GM18508 (cell line): ENCODE data around the gene FAM240A.

Experiments used
- ATAC-seq: cut with Tn5 transposase; IDR thresholded peaks from one replicate; pipeline ENCODE4 v1.9.1; 2021; ENCODE audit warnings: moderate number of reproducible peaks; ENCODE audit not compliant: insufficient read depth, unreplicated experiment

The FAM240A gene

DNA sequence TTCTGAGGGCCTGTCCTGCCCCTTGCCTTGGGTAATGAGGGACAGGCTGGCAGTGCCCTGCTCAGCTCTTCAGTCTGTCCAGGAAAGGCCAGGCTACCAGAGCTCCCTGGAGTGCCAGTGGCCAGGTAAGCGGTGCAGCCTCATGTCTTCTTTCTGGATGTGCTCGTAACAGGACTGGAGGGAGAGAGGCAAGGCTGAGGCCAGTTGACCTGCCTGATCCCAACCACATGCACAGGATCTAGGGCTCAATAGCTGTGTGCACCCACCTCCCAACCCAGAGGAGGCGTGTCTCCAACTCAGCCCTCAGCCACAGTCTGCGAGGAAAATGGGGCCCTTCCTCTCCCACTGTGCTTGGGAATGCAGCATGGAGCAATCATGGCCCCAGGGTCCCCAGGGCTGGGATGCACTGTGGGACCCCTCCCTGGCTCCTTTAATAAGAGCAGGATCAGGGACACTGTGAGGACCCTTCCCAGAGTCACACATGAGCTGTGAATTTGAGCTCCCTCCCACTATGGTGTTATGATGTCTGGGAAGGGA is 58.6 kb downstream of the FAM240A start:
- no peak for ATAC-seq

DNA sequence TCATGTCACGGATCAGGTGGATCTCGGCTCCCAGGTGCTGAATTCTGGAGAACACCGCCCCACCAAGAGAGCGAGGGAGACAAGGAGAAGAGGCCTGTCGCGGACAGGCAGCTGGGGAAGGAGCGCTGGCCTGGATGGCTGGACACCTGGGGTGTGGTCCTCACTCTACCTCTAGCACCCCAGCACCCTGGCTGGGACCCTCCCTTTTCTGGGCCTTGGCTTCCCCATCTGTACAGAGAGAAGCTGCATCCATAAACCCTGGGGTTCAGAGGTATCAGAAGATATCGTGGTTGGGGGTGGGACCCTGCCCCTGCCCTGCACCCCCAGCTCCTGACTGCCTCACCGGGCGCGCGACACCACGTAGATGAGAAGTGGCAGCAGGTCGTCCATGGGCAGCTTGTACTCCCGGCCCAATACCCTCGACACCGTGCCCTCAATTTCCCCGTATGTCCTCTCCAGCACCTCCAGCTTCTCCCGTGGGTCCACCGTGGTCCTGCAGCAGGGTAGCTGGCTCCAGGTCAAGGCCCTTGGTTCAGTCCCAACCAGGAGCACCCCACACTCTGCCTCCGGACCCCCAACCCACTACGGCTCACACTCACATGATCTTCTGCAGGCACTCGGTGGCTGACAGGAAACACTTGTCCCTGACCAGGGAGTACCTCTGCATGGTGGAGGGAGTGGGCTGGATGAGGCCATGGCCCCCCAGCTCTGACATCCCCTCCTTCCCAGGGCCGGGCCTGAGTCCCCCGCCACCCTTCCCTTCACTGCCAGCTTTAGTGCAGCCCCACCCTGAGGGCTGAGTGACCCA is 59.4 kb downstream of the FAM240A start:
- ATAC-seq: no peak

DNA sequence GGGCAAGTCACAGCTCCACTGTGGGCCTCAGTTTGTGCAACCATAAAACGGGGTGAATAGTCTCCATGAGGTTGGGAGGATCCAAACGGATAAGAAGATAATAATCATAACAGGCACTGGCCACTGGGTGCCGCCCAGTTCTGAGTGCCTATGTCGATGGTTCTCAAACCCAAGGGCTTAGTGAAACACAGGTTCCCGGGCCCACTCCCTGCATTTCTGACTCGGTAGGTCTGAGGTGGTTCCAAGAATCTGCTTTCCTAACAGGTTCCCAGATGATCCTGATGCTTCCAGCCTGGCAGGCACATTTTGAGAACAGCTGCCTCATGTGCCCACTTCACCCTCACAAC is 60.0 kb downstream of the FAM240A start:
- no peak for ATAC-seq

DNA sequence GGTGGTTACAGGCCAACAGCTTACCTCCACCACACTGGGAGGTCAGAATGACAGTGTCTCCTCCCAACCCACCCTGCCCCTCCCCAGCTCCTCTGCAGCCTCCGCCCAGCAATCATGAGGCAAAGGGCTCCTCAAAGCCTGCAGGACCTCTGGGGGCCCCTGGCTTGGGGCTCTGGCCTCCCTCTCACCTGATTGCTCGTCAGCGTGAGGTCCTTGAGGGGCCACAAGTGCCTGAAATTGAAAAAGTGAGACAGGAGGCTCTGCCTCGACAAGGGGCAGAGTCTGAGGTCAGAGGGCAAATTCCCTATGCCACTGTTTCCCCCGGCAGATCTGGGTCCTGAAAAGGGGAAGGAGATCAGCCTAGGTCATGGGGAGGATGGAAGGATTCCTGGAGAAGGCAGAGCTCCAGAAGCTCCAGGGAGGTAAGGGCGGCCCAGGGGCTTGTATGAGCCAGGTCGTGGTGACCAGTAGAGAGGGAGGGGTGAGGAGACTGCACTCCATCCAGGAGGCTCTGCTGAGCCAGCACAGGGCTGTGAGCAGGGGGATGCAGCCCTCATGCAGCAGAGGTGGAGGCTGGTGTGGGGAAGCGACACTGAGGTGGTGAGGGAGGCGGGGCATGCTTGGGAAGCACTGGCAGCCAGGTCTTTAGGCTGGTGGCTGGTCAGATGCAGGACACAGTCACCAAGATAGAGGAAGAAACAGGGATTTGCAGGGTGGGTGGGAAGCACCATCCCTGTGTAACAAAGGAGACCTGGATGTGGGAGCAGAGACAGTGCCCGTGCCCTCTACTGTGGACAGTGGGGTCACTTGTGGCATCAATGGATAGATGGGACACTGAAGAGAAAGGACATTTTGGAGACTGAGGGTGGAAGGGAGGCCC is 61.1 kb downstream of the FAM240A start:
- no peak for ATAC-seq

DNA sequence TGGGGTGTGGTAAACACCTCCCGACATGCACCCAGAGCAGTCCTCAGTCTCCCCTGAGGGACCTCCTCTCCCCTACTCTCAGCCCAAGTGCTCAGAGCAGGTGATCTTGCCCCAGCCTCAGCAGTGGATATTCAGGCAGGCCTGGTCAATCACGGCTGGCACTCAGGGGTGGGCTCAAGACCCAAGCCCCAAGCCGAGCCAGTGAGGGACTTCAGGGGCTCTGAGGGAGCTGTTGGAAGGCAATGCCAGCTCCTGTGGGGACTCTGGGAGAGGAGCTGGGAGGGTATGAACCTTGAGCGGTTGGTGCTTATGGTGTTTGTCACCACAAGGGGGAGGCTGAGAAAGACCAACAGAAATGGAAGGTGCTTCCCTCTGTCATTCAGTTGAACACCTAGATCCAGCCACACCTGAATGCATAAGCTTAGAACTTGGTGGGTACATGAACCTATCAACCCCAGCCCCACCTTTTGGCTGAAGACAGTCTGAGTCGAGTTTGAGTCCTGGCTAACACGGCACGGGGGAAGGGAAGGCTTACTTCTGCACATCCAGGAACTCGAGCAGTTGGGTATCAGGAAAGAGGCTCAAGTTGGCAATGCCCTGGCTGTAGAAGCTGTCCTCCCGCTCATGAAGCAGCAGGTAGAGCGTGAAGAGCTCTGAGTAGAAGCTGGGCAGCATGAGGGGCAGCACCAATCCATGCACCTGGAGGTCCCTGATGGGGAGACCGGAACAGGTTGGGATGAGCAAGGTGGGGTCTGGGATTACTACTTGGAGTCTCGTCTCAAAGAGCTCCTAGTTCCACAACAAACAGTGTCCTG is 61.9 kb downstream of the FAM240A start:
- no peak for ATAC-seq

DNA sequence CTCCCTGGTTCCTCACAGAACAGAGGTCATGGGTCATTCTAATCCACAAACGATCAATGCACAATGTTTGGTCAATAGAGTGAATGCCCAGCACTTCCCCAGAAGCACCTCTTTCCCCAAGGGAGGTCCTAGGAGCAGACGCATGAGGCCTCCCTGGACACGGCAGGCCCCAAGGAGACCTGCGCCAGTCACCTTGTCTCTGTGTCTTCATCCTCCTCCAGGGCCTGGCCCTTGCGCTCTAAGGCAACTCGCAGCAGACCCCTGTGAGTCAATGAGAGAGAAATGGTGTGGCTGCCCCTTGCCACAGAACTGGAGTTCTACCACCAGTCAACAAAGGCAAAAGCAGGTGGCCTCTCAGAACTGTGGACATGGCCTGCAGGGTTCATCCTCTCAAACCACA is 63.1 kb downstream of the FAM240A start:
- ATAC-seq: no peak
